ENCODE data around the gene KLHDC1. TPM values are rescaled to one million over a fixed set of nuclear protein-coding genes. Genes with fewer than 3 reads are reported as not detected.

The KLHDC1 gene
- total RNA-seq, result 6.2 TPM

GRCh38 chr14:49692811-49693734 is at the start of gene KLHDC1:
Gene KLHDC1, plus strand, starts transcription at chr14:49693120. Its CDS starts 75 bp downstream, at chr14:49693195.

GRCh38 chr14:49687942-49688700 is 4.8 kb upstream of the KLHDC1 start, which contains the start of gene POLE2:
Gene POLE2, minus strand, starts transcription at chr14:49688214. Its CDS starts 11 bp downstream, at chr14:49688203.

DNA sequence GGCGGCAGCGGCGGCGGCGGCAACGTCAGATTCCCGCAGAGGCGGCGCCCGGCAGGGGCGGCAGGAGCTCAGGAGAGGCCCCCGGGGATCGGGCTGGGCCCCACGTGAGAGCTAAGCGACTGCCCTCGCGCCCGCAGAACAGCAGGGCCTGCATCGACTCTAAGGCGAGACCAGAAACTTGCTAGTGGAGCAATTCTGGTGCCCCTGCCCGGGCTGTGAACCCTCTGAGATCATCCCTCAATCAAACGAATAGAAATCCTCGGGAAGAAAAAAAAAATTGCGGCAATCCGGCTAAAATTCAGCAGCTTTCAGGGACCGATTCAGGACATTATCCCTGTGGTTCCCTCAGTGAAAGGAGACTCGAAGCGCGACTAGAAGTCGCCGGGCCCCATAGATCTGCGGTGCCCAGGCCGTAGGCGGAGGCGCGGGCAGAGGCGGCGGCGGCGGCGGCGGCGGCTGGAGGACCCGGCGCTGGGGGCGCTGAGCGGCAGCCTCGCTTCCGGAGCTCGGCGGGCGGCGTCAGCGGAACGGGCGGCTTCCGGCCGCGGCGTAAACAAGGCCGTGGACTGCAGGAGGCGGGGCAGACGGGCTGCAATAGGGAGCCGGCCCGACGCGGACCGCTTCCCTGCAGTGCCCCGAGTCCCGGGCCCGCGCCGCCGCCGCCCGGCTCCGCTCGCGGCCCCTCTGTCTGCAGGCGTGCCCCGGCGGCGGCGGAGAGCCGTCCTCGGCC is 74.8 kb downstream of the KLHDC1 start, which contains the start of gene KLHDC2:
Gene KLHDC2 (plus strand): TSS at position 583 of the 730 bp plus-strand sequence. CDS start 316 bp downstream, outside the sequence.

Small RNA genes within 50 kb of the gene (small RNA-seq; reads per million reads assigned to genes)
- gene RNU6ATAC30P (ENCODE audit: low replicate concordance), result not detected

Other genes with a start within 250 kb of the KLHDC1 start
- gene RPS29, start 106.7 kb upstream of the KLHDC1 start, total RNA-seq, result 1,629 TPM
- 9.5 TPM for gene LRR1, start 94.2 kb upstream of the KLHDC1 start, total RNA-seq
- gene RPL36AL, start 72.5 kb upstream of the KLHDC1 start, total RNA-seq, result 75.4 TPM
- gene MGAT2, start 72.3 kb upstream of the KLHDC1 start, total RNA-seq, result 24.9 TPM
- gene DNAAF2, start 57.9 kb upstream of the KLHDC1 start, total RNA-seq, result 10.9 TPM
- gene POLE2, start 4.9 kb upstream of the KLHDC1 start, total RNA-seq, result 14.4 TPM
- 147 TPM for gene KLHDC2, start 75.0 kb downstream of the KLHDC1 start, total RNA-seq
- 133 TPM for gene NEMF, start 159.7 kb downstream of the KLHDC1 start, total RNA-seq
- 63.1 TPM for gene ARF6, start 200.0 kb downstream of the KLHDC1 start, total RNA-seq